GM21526 (cell line): Measurements from ENCODE around the gene AQP1.

ENCODE experiments used
- ATAC-seq: cut with Tn5 transposase; IDR thresholded peaks from one replicate; pipeline ENCODE4 v1.9.1; 2021; ENCODE audit warnings: moderate library complexity; ENCODE audit not compliant: unreplicated experiment, low FRiP score

AQP1 gene

GRCh38 chr7:30911561-30911969, at the start of gene AQP1:
Gene AQP1, plus strand, starts transcription at chr7:30911853. Its CDS starts 57 bp downstream, at chr7:30911910.
- ATAC-seq, result no peak

GRCh38 chr7:30862995-30863705, 48.5 kb upstream of the AQP1 start:
- no peak for ATAC-seq

- no peak for ATAC-seq
These were observed 48.0 kb upstream of the AQP1 start for GRCh38 chr7:30863706-30864035.

- ATAC-seq, result no peak
These were observed 47.6 kb upstream of the AQP1 start for GRCh38 chr7:30864101-30864500.

GRCh38 chr7:30865076-30865475, 46.6 kb upstream of the AQP1 start:
- ATAC-seq, result no peak

GRCh38 chr7:30865821-30866220, 45.8 kb upstream of the AQP1 start:
- no peak for ATAC-seq

GRCh38 chr7:30866939-30867338, 44.7 kb upstream of the AQP1 start:
- no peak for ATAC-seq

- ATAC-seq, result no peak
These were observed 44.2 kb upstream of the AQP1 start for GRCh38 chr7:30867483-30867882.

- ATAC-seq, result no peak
These were observed 41.6 kb upstream of the AQP1 start for GRCh38 chr7:30869794-30870611.

GRCh38 chr7:30870821-30871518, 40.7 kb upstream of the AQP1 start:
- no peak for ATAC-seq

- ATAC-seq, result no peak
These were observed 40.0 kb upstream of the AQP1 start for GRCh38 chr7:30871655-30872054.

- ATAC-seq, result no peak
These were observed 38.4 kb upstream of the AQP1 start for GRCh38 chr7:30873207-30873606.

- ATAC-seq, result no peak
These were observed 38.0 kb upstream of the AQP1 start for GRCh38 chr7:30873656-30874055.

- no peak for ATAC-seq
These were observed 36.9 kb upstream of the AQP1 start for GRCh38 chr7:30874656-30875302.

- no peak for ATAC-seq
These were observed 34.5 kb upstream of the AQP1 start for GRCh38 chr7:30877015-30877769.

- no peak for ATAC-seq
These were observed 33.7 kb upstream of the AQP1 start for GRCh38 chr7:30877993-30878392.

- no peak for ATAC-seq
These were observed 32.2 kb upstream of the AQP1 start for GRCh38 chr7:30879139-30880124.

GRCh38 chr7:30880125-30880720, 31.4 kb upstream of the AQP1 start:
- no peak for ATAC-seq

- no peak for ATAC-seq
These were observed 30.7 kb upstream of the AQP1 start for GRCh38 chr7:30880941-30881340.
